ENCODE measurements around the gene ADARB2.

DNA sequence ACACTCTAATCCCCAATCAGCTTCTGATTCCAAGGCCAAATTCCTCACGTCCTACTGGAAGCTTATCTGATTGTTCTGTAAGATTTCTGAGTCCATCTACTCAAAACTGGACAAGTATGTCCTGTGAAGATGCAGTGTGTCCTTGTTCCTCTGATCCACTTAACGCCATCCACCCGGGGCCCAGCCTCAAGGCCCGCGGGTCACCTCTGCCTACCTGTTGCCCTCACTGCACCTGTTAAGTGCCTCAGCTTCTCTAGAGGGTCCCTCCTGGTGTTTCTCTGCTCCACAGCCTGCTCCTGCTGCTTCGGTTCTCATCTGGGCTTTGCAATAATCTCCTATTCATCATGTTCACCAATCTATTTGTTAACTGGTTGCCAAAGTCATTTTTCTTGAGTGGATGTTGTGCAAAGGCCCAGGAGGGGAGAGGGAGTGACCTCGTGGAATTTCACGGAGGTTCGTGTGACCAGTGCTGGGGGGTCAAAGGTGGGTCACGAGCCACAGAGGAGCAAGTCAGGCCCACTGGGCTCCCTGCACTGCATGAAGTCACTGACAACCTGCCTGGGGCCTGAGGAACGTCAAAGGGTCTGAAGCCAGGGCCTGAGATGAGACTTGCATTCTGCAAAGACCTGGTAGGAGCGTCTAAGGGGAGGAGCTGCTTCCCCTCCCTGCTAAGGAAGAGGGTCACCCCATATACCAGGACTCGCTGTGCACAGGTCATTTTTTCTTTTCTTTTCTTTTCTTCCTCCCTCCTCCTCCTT is 343.0 kb downstream of the ADARB2 start:
- TF ChIP-seq CTCF (IDR thresholded peaks at IDR 0.05): no peak
- TF ChIP-seq POLR2A (IDR thresholded peaks at IDR 0.05): no peak

All from testis (tissue), 2 donors.